Endothelial cell of umbilical vein (primary cell): ENCODE measurements around the gene PACS1. TPM values are rescaled to one million over a fixed set of nuclear protein-coding genes. Genes with fewer than 3 reads are reported as not detected.

Source experiments
- BruUV-seq: library from RNA; stranded (reverse); fragments of 400-500 nt; replicated peaks from 2 replicates; lab custom pipeline; 2021; lab: Mats Ljungman, UMichigan
- CTCF ChIA-PET: fragments of 300-600, 350-600 bp; sonication (Branson Sonifier 250); formaldehyde crosslinking; loops from one replicate; lab custom pipeline; 2021; ENCODE audit warnings: antibody characterized with exemption, inconsistent platforms; lab: Charles Lee
- POLR2A ChIA-PET: fragments of 300-600, 350-600 bp; sonication (Branson Sonifier 250); formaldehyde crosslinking; loops from one replicate; lab custom pipeline; 2021; ENCODE audit warnings: antibody characterized with exemption, inconsistent platforms; lab: Charles Lee
- DNase-seq: peaks from one replicate; pipeline ENCODE4 v3.0.0-alpha.2; 2011; ENCODE audit warnings: low read depth, low spot score
- FAIRE-seq: peaks from 2 replicates; lab custom pipeline; 2011; peaks lifted over from hg19 to GRCh38; lab: Jason Lieb, UNC
- H2AFZ ChIP-seq: 2 replicates; pipeline ENCODE4 v1.6.0; 2012; ENCODE audit warnings: low read depth, low read length, control low read depth, inconsistent platforms
- H3K27ac ChIP-seq: 2 replicates; pipeline ENCODE4 v1.5.1; 2011; ENCODE audit warnings: low read depth, mild to moderate bottlenecking, control low read depth, low read length, moderate library complexity; ENCODE audit not compliant: insufficient read depth
- H3K27me3 ChIP-seq, 2 experiments: 2 replicates each; pipeline versions ENCODE4 v1.6.0 to v1.6.1; 2011; ENCODE audit warnings: low read length in 2 of 2, mixed read lengths in 1 of 2; ENCODE audit not compliant: control insufficient read depth in 2 of 2, insufficient read depth in 2 of 2
- H3K36me3 ChIP-seq, 2 experiments: 2 replicates in 1 of 2; 3 replicates in 1 of 2; pipeline ENCODE4 v1.5.1; 2011; ENCODE audit warnings: low read length in 2 of 2, mild to moderate bottlenecking in 1 of 2, moderate library complexity in 1 of 2; ENCODE audit not compliant: control insufficient read depth in 2 of 2, insufficient read depth in 2 of 2; ENCODE audit errors: extremely low read depth in 1 of 2
- H3K4me1 ChIP-seq: 3 replicates; pipeline ENCODE4 v1.5.1; 2011; ENCODE audit warnings: mild to moderate bottlenecking, low read length; ENCODE audit not compliant: control insufficient read depth, insufficient read depth; ENCODE audit errors: extremely low read depth
- H3K4me2 ChIP-seq: 2 replicates; pipeline ENCODE4 v1.6.1; 2011; ENCODE audit warnings: low read length, control low read depth, mixed read lengths; ENCODE audit not compliant: insufficient read depth
- H3K4me3 ChIP-seq, 3 experiments: fragments of 200-600 bp in 1 of 3; sonication (generic), shearing (Covaris generic) in 1 of 3; replicated peaks in 1 of 3; 2 replicates each; pipeline ENCODE4 v1.5.1; 2011 to 2016; ENCODE audit warnings: control low read depth in 3 of 3, low read length in 3 of 3, mild to moderate bottlenecking in 2 of 3, inconsistent platforms in 1 of 3, low read depth in 1 of 3, moderate library complexity in 1 of 3; ENCODE audit not compliant: insufficient read depth in 1 of 3
- H3K79me2 ChIP-seq: 2 replicates; pipeline ENCODE4 v1.6.0; 2012; ENCODE audit warnings: low read length, inconsistent platforms; ENCODE audit not compliant: control insufficient read depth, insufficient read depth
- H3K9ac ChIP-seq: replicated peaks from 2 replicates; pipeline ENCODE3; 2011; ENCODE audit warnings: low read length, control low read depth; ENCODE audit not compliant: insufficient read depth; ENCODE audit errors: extremely low read depth
- H3K9me1 ChIP-seq: replicated peaks from 3 replicates; pipeline ENCODE4 v1.6.0; 2011; ENCODE audit warnings: mild to moderate bottlenecking, low read length; ENCODE audit not compliant: control insufficient read depth, insufficient read depth; ENCODE audit errors: extremely low read depth
- H3K9me3 ChIP-seq: replicated peaks from 2 replicates; pipeline ENCODE4 v1.5.1; 2012; ENCODE audit warnings: low read length, inconsistent platforms; ENCODE audit not compliant: control insufficient read depth, insufficient read depth
- H4K20me1 ChIP-seq: replicated peaks from 2 replicates; pipeline ENCODE3; 2011; ENCODE audit warnings: mild to moderate bottlenecking, low read length; ENCODE audit not compliant: control insufficient read depth, insufficient read depth; ENCODE audit errors: extremely low read depth
- CTCF ChIP-seq, 2 donors: IDR thresholded peaks; 1 replicate in 1 of 2; 2 replicates in 1 of 2; pipeline ENCODE4 v1.5.1; 2011; ENCODE audit warnings: low read length in 2 of 2, mild to moderate bottlenecking in 2 of 2, moderate library complexity in 2 of 2, control low read depth in 1 of 2, inconsistent platforms in 1 of 2, low read depth in 1 of 2; ENCODE audit not compliant: insufficient read depth in 1 of 2; ENCODE audit errors: extremely low read depth in 1 of 2
- EZH2 ChIP-seq: IDR thresholded peaks from 2 replicates; pipeline ENCODE4 v1.6.1; 2012; ENCODE audit warnings: borderline replicate concordance, low read depth, mild to moderate bottlenecking, moderate library complexity, low read length, inconsistent platforms; ENCODE audit not compliant: severe bottlenecking
- FOS ChIP-seq: IDR thresholded peaks from 2 replicates; pipeline ENCODE4 v1.6.1; 2011; ENCODE audit warnings: mild to moderate bottlenecking, low read length, moderate library complexity, borderline replicate concordance; ENCODE audit not compliant: insufficient read depth
- GATA2 ChIP-seq: IDR thresholded peaks from 2 replicates; pipeline ENCODE4 v1.7.0; 2011; ENCODE audit warnings: low read depth, mild to moderate bottlenecking, moderate library complexity, mixed read lengths, low read length; ENCODE audit not compliant: insufficient read length, insufficient read depth
- JUN ChIP-seq: IDR thresholded peaks from 2 replicates; pipeline ENCODE4 v1.6.1; 2011; ENCODE audit warnings: borderline replicate concordance, low read depth; ENCODE audit not compliant: insufficient read length, insufficient read depth
- MAX ChIP-seq: IDR thresholded peaks from 2 replicates; pipeline ENCODE4 v1.6.1; 2011; ENCODE audit not compliant: insufficient read depth, insufficient read length
- MYC ChIP-seq: IDR thresholded peaks from one replicate; pipeline ENCODE4 v1.6.1; 2011; ENCODE audit warnings: mild to moderate bottlenecking, low read depth, low read length
- POLR2A ChIP-seq: IDR thresholded peaks from 2 replicates; pipeline ENCODE4 v1.6.1; 2012; ENCODE audit warnings: low read depth, mild to moderate bottlenecking, control low read depth, low read length
- POLR2AphosphoS5 ChIP-seq: IDR thresholded peaks from 2 replicates; pipeline ENCODE4 v1.6.1; 2012; ENCODE audit warnings: low read depth, mild to moderate bottlenecking, control low read depth, low read length, moderate library complexity; ENCODE audit not compliant: insufficient read depth
- dilution Hi-C: fragments of 300-500 bp; cut with MboI; formaldehyde crosslinking; loops from one replicate; pipeline ENCODE4 v1.15.0; 2019; ENCODE audit warnings: low sequenced_read_pairs; ENCODE audit not compliant: extremely low pct_ligation_motif_present
- intact Hi-C: fragments of 100-400 bp; cut with micrococcal nuclease; formaldehyde crosslinking; loops from one replicate; pipeline ENCODE4 v1.10.0; 2022
- polyA plus RNA-seq, 4 experiments: library from polyadenylated mRNA; depleted of rRNA in 3 of 4; stranded (reverse) in 3 of 4; unstranded in 1 of 4; fragments of >200 nt; gene quantifications; 2 replicates each; pipeline versions ENCODE4 v1.2.1 to v1.2.3, GENCODE V29; 2011 to 2012; ENCODE audit warnings: missing spikeins in 1 of 4
- total RNA-seq: library from RNA; stranded (reverse); gene quantifications from 2 replicates; pipeline ENCODE4 v1.2.3, GENCODE V29; 2021

The PACS1 gene
- total and polyA plus RNA-seq, 2 donors (not counting 3 experiments of a cell fraction or from before 2014, with no cell fraction given) = 26.4 to 64.4 TPM

- TF ChIP-seq FOS (no peak), MAX (no peak), CTCF (IDR thresholded peaks at IDR 0.05; ENCODE audit: extremely low read depth in 1 of 2, insufficient read depth in 1 of 2, low read depth in 1 of 2, low read length in 2 of 2) (no peak), POLR2A (no peak), JUN (no peak), EZH2 (no peak), GATA2 (no peak), POLR2AphosphoS5 (no peak), MYC (no peak)
- no peaks in the 10 kb centered on the region for H3K36me3 ChIP-seq
- DNase-seq (no peak), FAIRE-seq (no peak)
- H2AFZ ChIP-seq = no peak overlapping the region
- no TSS peak for BruUV-seq
- no peaks in the 10 kb centered on the region for H3K9me3 ChIP-seq
- H3K4me2 ChIP-seq = no peak overlapping the region
- H3K4me3 ChIP-seq = no peak overlapping the region
- dilution Hi-C loops (no loop called here), intact Hi-C loops (no loop called here)
- H3K27ac ChIP-seq = no peak overlapping the region
- H3K79me2 ChIP-seq = no peaks in the 10 kb centered on the region
- no peaks in the 10 kb centered on the region for H3K9me1 ChIP-seq
- no peaks in the 10 kb centered on the region for H4K20me1 ChIP-seq
- ChIA-PET CTCF (interaction anchor here (2.3 to 2.8 kb wide), 2 partner anchors 11 to 18 kb away, joined by 7 read pairs; no protein-coding TSS in a partner anchor), POLR2A (interaction anchor here (0.7 kb wide), 1 partner anchor 9 kb away, joined by 7 read pairs; no protein-coding TSS in a partner anchor)
- no peaks in the 10 kb centered on the region for H3K27me3 ChIP-seq
- peaks cover 9% of the 10 kb centered on the region for H3K4me1 ChIP-seq
- no peak overlapping the region for H3K9ac ChIP-seq
Observed at GRCh38 chr11:66160709-66161108, 90.6 kb downstream of the PACS1 start.
